ENCODE results near the gene GRK2. TPM values are rescaled to one million over a fixed set of nuclear protein-coding genes. Genes with fewer than 3 reads are reported as not detected.

The GRK2 gene
- total RNA-seq, 1 experiment from 2014 or later: 40.7 TPM

- DNase-seq (ENCODE audit: extremely low read depth, low read depth): no peak
Observed at GRCh38 chr11:67269401-67270255, 3.4 kb downstream of the GRK2 start.

GRCh38 chr11:67270256-67271204 lies 4.3 kb downstream of the GRK2 start:
- DNase-seq (ENCODE audit: extremely low read depth, low read depth): no peak

- DNase-seq (ENCODE audit: extremely low read depth, low read depth): no peak
Observed at GRCh38 chr11:67271205-67271540, 4.9 kb downstream of the GRK2 start.

- DNase-seq (ENCODE audit: extremely low read depth, low read depth): peak; percentile 44
Observed at GRCh38 chr11:67271541-67272284, 5.4 kb downstream of the GRK2 start.

GRCh38 chr11:67272327-67273259 lies 6.3 kb downstream of the GRK2 start:
- no peak for DNase-seq (ENCODE audit: extremely low read depth, low read depth)

- no peak for DNase-seq (ENCODE audit: extremely low read depth, low read depth)
Observed at GRCh38 chr11:67273260-67273990, 7.2 kb downstream of the GRK2 start.

GRCh38 chr11:67274768-67275605 lies 8.7 kb downstream of the GRK2 start:
- DNase-seq (ENCODE audit: extremely low read depth, low read depth): no peak

- DNase-seq (ENCODE audit: extremely low read depth, low read depth): no peak
Observed at GRCh38 chr11:67275606-67276409, 9.5 kb downstream of the GRK2 start.

- DNase-seq (ENCODE audit: extremely low read depth, low read depth): no peak
Observed at GRCh38 chr11:67276781-67277230, 10.5 kb downstream of the GRK2 start.

- peak; percentile 40 for DNase-seq (ENCODE audit: extremely low read depth, low read depth)
Observed at GRCh38 chr11:67277231-67277961, 11.1 kb downstream of the GRK2 start.

GRCh38 chr11:67278135-67278938 lies 12.1 kb downstream of the GRK2 start:
- no peak for DNase-seq (ENCODE audit: extremely low read depth, low read depth)

GRCh38 chr11:67278939-67279588 lies 12.8 kb downstream of the GRK2 start:
- no peak for DNase-seq (ENCODE audit: extremely low read depth, low read depth)

GRCh38 chr11:67279589-67280340 lies 13.5 kb downstream of the GRK2 start:
- no peak for DNase-seq (ENCODE audit: extremely low read depth, low read depth)

GRCh38 chr11:67280341-67280787 lies 14.1 kb downstream of the GRK2 start:
- no peak for DNase-seq (ENCODE audit: extremely low read depth, low read depth)
